HG02852 (cell line): Measurements from ENCODE around the gene TMTC1.

Source experiments
- ATAC-seq: cut with Tn5 transposase; IDR thresholded peaks from one replicate; pipeline ENCODE4 v1.9.1; 2021; ENCODE audit warnings: mild to moderate bottlenecking, moderate library complexity; ENCODE audit not compliant: unreplicated experiment

The TMTC1 gene

DNA sequence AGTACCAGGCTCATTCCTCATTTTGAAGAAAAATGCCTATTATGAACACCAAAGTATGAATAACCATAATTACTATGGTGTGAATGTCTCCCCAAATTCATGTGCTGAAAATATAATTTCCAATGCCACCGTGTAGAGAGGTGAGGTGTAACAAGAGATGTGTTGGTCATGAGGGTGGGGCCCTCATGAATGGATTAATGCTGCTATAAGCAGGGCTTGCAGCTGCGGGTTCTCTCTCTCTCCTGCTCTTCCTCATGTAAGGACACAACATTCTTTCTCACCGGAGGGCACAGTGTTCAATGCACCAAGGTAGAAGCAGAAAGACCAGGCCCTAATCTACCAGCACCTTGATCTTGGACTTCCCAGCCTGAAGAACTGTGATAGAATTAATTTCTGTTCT is 70.0 kb downstream of the TMTC1 start:
- ATAC-seq: no peak

DNA sequence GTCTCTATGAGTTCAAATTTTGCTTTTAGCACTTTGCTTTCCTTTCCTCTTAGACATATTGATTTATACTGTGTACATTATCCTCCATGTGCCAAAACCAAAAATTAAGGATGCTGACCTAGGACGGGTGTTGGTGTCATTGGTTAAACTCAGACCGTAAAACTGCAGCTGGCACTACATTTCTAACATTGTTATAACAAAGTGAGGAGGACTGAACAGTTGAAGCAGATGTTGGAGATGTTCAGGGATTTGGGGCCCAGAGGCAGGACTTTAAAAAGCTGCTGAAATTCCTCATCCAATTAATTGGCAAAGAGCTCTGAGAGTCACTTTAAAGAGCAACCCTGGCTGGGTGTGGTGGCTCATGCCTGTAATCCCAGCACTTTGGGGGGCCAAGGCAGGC is 72.4 kb downstream of the TMTC1 start:
- ATAC-seq: no peak

DNA sequence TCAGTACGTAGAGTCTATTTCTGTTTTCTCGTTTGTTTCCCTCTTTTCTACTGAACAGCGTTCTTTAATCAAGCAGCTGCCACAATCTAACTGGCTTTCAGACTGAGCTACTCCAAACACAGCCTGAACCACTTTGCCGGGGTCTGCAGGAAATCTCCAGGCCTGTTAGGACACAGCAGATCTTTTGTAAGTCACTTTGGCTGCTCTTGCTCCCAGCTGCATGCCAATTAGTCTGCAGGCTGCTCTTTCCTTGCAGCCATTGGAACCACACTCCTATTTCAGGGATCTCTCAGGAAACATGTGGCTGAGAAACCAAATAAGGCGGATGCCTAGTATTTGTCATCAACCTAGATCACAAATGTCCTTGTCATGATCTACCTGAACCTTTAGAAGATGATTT is 73.6 kb downstream of the TMTC1 start:
- ATAC-seq: no peak

DNA sequence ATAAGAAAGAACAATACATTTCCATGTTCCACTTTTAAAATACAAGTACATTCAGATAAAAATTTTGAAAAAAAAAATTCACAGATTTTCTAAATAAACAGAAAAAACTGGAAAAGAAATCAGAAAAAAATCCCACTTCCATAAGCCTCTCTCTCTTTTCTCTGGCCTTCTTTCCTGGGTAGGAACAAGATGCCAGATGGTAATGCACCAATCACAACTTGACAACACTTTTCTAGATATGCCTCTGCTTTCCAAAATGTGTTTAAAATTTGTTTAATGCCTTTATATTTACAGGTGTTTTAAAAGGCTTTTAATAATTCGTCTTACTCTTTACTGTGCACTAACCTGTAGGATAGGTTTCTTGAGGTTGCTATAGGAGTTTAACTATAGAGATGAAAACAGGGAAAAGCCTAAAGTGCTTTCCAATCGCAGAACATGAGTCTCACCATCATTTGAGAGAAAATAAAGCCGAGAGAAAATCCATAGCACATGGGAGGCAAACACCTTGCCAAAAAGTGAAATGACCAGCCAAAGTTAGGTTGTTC is 74.2 kb downstream of the TMTC1 start:
- no peak for ATAC-seq

DNA sequence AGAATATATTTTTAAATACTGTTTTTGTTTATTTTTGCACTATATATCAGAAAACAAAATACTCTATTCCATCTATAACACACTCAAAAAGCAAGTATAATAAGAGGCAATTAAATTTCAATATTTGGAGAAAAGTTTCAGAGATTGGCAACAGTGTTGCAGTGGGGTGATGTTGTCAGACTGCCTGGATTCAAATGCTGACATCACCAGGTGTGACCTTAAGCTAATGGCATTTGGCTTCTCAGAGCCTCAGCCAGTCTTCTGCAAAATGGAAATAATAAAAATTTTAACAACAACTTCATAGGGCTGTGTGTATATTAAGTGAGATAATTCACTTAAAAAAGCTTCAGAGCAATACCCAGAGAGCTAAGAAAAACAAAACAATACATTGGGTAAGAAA is 74.7 kb downstream of the TMTC1 start:
- no peak for ATAC-seq

DNA sequence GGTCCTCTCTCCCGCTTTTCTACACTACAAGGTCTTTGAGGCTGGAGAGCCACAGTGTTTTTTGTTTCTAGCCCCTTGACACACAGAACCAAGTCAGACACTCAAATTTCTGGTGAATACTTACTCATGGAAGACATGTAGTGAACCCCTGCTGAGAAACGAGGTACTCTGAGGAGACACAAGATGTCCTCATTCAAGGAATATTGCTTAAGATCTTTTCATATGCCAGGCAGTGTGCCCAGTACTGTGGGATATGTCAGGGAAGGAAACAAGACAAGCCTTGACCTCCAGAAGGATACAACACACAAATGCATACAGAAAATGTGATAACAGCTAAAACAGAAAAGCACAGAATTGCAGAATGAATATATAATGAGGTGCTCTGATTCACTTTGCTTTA is 75.9 kb downstream of the TMTC1 start:
- no peak for ATAC-seq

DNA sequence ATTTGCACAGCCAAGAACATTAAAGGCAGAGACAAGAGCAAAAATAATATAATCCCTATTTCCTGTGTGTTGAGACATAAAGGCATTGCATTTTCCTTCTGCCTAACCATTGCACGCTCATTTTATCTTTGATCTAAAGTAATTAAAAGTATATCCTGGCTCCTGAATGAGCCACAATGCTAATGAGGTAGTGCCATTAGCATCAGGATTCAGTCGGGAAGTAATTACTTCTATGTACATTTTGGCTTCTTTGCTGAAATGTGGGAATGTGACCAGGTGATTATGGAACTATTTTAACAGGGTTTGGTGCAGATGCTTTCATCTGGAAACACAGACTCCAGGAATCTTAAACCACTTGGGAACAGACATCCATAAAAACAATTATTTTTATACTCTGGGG is 77.4 kb downstream of the TMTC1 start:
- ATAC-seq: no peak

DNA sequence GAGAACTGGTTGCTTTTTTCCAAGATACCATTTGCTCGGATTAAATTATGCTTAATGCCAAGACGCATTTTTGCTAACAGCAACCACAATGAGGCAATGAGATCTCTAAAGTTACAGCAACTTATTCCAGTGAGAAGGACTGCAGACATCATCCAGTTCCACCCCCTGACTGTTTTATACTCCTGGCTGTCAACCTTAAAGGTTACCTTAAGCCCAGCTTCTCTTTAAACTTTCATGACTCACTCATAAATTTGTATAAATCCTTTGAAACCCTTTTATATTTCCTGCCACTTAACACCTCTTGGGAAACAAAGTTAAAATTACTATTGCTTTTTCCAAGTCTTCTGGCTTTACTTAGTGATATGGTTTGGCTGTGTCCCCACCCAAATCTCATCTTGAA is 80.2 kb downstream of the TMTC1 start:
- no peak for ATAC-seq

DNA sequence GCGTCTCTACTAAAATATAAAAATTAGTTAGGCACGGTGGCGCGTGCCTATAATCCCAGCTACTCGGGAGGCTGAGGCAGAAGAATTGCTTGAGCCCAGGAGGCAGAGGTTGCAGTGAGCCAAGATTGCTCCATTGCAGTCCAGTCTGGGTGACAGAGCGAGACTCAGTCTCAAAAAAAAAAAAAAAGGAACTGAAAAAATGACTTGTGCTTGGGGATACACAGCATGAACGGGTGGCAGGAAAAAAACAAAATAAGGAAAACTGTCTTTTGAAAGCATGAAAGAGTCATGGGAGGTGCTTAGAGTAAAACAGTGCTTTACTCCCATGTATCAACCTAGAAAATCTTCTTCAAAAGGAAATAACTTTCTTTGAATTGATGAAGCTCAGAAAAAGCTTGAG is 80.8 kb downstream of the TMTC1 start:
- ATAC-seq: no peak

DNA sequence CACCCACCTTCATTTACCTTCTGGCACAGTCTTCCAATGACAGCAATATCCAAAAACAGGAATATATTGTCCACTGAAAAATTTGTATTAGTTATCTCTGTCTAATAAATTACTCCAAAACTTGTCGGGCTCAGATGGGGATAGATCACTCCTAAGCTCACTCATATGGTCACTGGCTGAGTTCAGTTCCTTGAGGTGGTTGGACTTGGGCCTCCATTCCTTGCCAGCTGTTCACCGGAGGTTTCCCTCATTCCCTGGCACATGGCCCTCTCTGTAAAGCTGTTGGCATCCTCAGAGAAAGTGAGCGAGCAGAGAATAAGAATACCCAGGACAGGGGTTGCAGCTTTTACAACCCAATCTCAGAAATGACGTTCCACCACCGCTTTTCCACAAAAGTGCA is 81.5 kb downstream of the TMTC1 start:
- no peak for ATAC-seq

DNA sequence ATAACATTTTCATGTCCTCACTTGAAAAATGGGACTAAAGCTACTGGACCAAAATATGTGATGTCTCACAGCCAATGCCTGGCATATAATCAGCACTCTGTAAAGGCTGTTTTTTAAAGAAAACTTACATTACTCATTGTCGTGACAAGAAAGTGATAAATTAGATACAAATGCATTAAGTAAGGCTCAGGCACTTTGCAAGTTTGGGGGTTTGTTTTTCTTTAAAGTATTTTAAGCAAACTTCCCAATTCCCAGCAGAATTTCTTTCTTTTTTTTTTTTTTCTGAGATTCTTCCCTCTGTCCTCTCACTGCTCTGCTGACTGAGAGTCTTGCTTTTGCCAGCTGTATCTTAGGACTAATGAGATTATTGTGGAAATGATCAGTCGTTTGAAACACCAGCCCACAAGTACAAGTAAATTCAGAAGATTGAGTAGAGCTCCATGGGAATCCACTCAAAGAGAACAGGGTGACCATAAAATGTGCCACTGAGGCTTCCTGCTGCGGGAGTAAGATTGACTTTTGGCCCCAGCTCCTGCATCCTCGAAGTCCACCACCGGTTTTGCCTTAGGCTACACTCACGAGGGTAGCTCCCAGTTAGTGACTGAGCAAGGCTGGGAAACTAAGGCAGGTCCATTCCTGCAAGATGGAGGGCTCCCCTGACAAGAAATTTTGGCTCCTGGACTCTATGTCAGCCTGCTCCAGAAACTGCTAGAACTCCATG is 82.8 kb downstream of the TMTC1 start:
- no peak for ATAC-seq

DNA sequence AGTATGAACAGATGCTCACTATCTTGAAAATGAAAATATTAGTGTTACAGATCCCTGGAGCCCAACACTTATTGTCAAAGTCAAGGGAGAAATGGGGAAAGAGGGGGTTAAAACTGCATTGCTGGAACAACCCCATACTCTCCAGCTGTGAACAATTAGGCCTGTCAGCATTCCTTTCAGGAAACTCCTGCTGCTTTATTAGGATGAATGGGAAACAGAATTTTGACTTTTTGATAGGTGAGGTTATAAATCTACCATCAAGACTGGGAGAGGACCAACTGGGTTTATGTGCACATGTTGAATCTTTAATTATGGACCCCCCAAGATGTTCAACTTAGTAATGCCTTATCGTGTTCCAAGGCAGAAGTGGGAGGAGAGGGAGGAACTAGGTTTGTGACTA is 85.0 kb downstream of the TMTC1 start:
- ATAC-seq: no peak

DNA sequence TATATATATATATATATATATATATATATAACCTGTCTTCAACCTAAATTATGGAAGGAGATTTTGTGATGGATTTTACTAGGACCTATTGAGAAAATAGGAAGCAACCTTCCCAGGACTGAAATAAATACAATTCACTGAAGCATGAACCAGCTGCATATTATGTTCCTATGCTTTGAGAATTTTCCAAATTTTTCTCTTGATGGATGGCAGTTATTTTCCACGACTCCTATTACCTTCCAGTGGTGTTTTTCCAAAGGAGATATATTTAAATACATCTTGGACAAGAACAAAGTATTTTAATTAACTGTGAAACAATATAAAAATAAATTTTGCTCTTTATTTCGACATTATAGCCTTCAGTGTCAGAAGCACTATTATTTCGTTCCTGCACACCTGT is 87.9 kb downstream of the TMTC1 start:
- ATAC-seq: no peak

DNA sequence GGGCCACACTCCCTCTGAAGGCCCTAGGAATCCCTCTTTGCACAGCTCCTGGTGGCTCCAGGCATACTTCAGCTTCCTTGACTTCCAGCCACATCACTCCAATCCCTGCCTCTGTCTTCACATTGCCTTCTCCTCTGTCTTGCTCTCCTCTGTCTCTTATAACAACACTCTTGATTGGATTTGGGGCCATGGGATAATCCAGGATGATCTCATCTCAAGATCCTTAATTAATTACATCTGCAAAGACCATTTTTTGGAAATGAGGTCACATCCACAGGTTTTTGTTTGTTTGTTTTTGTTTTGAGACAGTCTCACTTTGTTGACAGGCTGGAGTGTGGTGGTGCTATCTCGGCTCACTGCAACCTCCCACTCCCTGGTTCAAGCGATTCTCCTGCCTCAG is 88.7 kb downstream of the TMTC1 start:
- no peak for ATAC-seq

DNA sequence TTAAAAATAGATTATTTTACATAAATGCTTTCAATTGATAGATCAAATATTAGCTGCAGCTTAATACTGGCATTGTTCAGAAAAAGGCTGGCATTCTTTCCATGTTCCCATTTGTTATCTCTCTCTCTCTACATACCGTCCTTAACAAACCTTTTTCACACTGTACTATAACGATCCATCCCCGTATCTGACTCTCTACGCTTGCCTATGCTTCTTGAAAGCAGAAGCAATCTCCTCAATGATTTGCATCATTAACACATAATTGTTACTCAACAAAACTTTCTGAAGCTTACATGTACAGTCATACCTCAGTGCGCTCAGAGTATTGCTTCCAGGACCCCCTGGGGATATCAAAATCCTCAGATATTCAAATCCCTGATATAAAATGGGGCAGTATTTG is 89.7 kb downstream of the TMTC1 start:
- no peak for ATAC-seq

DNA sequence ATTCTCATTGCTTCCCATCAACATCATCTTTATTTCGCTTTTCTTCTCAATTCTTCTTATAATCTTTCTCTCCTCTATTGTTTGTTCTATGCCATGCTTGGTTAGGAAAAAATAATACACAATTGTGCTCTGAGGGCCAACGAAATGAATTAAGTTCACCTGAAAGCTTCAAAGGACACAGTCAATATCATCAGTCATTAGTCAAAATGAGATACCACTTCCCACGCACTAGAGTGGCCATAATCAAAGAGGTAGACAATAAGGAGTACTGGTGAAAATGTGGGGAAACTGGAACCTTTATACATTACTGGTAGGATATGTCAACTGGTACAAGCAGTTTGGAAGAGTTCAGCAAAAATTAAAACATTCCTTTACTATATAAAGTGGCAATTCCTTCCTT is 91.5 kb downstream of the TMTC1 start:
- no peak for ATAC-seq

DNA sequence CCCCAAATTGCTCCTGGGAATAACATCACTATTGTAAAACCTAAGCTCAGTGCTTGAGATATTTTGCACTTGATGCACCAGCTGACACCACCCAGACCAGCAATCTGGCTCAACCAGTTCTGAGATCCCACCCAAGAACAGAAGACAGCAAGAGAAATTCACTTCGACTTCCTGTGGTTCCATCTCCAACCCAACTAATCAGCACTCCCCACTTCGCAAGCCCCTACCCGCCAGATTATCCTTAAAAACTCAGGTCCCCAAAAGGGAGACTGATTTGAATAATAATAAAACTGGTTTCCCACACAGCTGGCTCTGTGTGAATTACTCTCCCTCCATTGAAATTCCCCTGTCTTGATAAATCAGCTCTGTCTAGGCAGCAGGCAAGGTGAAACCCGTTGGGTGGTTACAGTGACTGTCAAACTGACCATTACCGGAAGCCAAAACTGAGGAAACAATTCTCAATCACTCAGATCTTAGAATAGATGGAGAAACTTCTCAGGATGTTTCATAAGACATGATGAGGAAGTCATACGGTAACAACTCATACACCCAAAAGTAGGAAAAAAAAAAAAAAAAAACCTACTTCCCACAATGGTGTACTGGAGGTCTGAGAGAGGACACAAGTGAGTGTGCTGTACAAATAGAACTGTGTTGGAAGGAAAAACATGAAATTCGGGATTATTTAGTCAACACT is 92.4 kb downstream of the TMTC1 start:
- ATAC-seq: no peak

DNA sequence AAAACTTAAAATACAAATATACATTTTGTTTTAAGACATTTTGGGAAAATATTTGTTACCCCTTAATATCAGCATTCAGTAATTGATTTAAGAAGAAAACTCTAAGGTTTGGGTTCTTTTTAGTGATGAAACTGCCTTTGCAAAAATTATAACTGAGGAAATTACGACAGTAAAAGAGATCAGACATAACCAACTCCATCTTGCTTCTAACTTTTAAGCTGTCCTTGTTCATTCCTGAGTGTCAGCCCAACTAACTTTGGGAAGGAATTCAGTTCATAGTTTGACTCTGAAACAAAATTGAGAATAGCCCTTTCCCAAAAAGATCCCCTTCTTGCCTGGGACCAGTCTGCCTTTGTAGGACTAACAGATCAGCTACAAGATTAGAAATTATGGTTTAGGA is 93.0 kb downstream of the TMTC1 start:
- ATAC-seq: no peak

DNA sequence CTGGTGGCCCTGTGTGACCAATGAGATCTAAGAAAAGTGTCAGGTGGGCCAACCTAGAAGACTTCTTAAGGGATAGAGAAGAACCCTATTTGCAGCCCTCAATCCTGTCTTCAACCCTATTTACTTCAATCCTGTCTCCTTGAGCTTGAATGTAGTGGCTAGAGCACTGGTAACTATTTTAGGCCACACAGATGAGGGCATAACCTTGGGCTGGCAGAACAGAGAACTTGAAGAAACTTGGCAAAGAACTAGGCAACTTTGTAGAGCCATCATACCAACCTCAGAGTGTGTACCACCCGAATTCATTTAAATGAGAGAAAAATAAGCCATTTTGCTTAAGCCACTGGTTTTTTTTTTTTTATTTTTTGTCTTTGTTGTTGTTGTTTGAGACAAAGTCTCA is 94.8 kb downstream of the TMTC1 start:
- ATAC-seq: no peak

DNA sequence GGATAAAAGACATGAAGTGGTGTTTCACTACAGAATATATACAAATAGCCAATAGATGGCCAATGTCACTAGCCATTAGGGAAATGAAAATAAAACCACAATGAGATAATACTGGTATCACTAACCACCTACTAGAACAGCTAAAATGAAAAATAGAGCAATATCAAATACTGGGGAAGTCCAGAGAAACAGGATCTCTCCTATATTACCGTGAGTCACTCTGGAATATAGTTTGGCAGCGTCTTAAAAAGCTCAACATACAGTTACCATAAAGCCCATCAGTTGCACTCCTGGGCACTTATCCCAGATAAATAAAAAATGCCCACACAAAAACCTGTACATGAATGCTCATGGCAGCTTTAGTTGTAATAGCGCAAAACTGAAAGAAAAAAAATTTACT is 101.7 kb downstream of the TMTC1 start:
- ATAC-seq: no peak

DNA sequence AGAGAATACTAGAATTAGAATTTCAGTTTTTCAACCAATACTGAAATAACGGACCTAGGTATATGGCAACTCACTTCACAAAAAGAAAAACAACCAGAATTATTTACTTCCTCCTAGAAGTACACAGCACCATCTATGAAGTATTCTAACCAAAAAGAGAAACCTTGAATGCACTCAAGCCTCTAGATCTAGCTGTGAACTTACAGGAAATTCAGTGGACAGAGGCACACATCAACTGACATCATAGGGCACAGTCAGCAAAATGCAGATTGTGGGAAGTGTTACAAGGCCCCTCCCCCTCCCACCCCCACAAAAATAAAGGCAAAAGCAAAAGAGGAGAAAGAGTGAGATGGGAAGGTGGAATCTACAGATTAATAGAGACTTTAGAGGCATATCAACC is 102.4 kb downstream of the TMTC1 start:
- ATAC-seq: no peak

DNA sequence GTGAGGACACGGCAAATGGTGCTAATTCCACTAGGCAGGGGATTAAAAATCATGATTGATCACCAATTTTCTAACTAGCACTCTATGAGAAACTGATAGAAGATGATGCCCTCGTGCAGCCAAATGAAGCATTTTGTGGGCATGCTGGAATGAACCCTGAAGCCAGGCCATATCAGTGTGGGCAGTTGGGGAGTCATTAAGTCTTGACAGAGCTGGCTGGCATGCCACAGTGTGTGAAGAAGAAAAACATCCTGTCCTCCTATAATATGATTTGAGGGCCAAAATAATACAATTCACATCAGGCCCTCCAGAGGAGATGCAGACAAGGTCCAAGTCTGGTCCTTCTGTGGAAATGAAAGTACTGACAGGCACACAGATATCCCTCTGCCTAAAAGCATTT is 107.1 kb downstream of the TMTC1 start:
- no peak for ATAC-seq

DNA sequence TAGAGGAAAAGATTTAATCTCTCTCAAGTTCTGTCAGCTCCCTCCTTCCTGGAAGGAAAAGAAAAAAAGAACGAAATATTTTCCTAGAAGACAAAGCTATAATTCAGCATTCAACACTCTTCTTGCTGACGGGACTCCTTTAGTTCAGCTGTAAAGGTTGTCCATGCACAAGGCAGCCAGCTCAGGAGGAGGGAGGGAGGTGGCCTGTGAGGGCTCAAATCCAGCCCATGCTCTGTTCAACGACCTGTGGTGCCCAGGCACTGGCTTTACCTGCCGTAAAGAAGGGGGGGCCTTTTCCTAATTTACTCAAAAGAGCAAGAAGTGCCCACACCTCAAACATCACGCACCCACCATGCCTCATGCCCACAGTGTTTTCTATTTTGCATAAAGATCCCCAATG is 109.3 kb downstream of the TMTC1 start:
- no peak for ATAC-seq
